Fibroblast of villous mesenchyme (primary cell): ENCODE data around the gene SIAH3. TPM values are rescaled to one million over a fixed set of nuclear protein-coding genes. Genes with fewer than 3 reads are reported as not detected.
A peak's percentile ranks its signal among the peaks of the same experiment; 100 is the strongest.

Source experiments
- DNase-seq: peaks from one replicate; pipeline ENCODE4 v3.0.0-alpha.2; 2010; ENCODE audit warnings: low read depth
- H3K4me3 ChIP-seq: 2 replicates; pipeline ENCODE4 v1.5.1; 2011; ENCODE audit warnings: low read depth, mild to moderate bottlenecking, low read length
- total RNA-seq: library from RNA; depleted of rRNA; stranded (reverse); fragments of >200 nt; gene quantifications from 2 replicates; pipeline ENCODE4 v1.2.3, GENCODE V29; 2012
- TF ChIP-seq, protein P1 (sequence below): IDR thresholded peaks from 2 replicates; pipeline ENCODE4 v1.5.1; 2012; ENCODE audit warnings: low read depth, mild to moderate bottlenecking, low read length; ENCODE audit not compliant: insufficient read depth

SIAH3 gene
- total RNA-seq, 1 donor: under 0.01 TPM

DNA sequence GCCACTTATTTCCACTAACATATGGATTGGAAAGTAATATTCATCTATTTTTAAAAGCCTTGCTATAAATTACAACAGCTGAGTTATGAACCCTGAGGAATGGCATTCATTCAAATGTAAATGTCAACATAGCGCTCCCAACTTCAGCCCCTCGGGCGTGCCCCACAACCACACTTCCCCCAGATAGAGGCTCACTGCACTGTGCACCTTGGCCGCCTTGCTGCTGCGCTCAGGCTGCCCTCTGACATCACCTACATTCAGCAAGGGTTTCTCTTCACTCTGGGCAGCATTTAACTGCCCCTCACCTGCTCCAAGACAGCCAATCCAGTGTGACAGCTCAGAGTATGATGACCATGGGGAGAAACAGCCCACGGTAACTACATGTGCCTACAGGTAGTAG, 35.1 kb downstream of the SIAH3 start:
- TF ChIP-seq, protein P1, sequence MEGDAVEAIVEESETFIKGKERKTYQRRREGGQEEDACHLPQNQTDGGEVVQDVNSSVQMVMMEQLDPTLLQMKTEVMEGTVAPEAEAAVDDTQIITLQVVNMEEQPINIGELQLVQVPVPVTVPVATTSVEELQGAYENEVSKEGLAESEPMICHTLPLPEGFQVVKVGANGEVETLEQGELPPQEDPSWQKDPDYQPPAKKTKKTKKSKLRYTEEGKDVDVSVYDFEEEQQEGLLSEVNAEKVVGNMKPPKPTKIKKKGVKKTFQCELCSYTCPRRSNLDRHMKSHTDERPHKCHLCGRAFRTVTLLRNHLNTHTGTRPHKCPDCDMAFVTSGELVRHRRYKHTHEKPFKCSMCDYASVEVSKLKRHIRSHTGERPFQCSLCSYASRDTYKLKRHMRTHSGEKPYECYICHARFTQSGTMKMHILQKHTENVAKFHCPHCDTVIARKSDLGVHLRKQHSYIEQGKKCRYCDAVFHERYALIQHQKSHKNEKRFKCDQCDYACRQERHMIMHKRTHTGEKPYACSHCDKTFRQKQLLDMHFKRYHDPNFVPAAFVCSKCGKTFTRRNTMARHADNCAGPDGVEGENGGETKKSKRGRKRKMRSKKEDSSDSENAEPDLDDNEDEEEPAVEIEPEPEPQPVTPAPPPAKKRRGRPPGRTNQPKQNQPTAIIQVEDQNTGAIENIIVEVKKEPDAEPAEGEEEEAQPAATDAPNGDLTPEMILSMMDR: no peak
- H3K4me3 ChIP-seq: no peak overlapping the region
- no peak for DNase-seq

DNA sequence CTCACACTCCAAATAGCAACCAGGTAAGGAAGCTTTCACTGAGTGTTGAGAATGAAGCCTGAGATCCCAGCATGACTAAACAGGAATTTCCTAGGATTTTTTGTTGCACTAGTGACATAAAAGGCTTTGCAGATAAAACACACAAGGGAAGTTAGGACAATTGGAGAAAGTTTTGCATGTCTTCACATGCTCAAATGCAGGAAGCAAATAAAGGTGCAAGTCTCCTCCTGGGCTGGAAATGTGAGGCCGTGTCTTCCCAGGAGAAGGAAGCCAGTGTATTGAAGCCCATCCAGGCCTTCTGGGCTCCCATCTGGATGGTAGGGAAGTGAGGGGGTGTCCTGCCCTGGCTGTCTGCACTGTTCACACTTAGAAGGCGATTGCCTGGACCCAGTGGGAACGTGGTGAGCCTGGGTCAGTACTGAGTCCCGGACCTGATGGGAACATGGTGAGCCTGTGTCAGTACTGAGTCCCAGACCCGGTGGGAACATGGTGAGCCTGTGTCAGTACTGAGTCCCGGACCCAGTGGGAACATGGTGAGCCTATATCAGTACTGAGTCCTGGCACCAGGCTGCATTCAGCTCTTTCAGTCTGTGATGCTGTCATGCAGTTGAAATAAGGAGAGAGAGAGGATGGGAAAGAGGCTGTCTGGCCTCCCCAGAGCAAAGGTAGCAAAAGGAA, 38.7 kb downstream of the SIAH3 start:
- DNase-seq: no peak
- H3K4me3 ChIP-seq: no peak overlapping the region
- TF ChIP-seq, protein P1: no peak

DNA sequence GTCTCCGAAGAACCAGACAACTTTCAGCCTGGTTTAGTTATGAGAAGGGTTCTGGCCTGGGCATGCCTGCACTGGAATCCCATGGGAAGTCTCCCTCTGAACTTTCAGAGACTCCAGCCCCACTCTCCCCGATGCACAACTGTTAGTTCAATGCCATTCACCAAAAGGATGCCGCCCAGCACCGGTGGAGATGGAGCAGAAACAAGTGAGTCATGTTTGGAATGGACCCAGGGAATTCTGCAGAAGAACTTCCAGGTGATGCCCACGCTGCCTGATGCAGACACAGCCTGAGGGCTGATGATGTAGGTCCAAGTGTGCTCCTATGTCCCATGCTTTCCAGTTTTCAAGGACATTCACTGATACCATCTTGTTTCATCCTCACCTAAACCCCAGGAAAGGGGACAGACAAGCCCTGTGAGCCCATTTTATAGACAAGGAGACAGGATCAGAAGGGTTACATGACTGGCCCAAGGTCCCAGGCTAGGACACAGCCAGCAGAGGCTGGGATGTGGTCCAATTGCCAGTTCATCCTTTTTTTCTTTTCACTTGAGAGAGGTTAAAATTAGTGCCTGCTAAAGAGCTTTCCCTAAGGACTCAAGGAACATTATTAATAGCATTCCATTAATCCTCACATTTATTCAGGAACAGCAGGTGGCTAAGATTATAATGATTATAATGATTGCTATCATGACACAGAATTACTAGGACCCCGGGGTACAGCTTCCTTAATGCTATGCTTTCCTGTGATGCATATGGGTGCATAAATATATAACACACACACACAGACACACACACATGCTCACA, 39.5 kb downstream of the SIAH3 start:
- H3K4me3 ChIP-seq: no peak overlapping the region
- no peak for DNase-seq

DNA sequence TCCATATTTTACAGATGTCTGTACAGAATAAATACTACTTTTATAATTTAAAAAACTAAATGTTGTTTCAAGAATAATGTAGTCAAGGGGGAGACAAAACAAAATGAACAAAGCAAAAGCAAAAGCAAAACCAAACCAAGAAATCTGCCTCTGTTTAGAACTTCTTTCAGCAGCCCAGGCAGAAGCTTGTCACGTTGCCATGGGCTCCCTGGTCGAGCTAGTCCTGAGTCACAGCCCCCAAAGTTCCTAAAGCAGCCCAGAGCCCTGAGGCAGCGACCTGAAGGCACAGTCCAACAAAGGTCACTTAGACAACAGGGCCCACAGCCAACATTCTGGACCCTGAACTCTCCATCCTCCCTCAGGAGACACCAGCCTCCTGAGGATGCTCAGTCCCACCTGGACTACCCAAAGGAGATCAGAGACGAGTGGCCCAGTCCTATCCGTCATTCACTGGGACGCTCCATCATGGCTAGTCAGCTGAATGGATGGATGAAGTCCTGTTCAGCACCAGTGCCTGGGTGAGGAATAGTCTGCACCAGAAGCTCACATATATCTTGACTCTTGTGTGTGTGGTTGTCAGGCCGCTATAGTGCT, 41.7 kb downstream of the SIAH3 start:
- no peak overlapping the region for H3K4me3 ChIP-seq
- DNase-seq: no peak
- TF ChIP-seq, protein P1: no peak

More for the DNA sequence above, 39.5 kb downstream of the SIAH3 start:
- TF ChIP-seq, protein P1: no peak

DNA sequence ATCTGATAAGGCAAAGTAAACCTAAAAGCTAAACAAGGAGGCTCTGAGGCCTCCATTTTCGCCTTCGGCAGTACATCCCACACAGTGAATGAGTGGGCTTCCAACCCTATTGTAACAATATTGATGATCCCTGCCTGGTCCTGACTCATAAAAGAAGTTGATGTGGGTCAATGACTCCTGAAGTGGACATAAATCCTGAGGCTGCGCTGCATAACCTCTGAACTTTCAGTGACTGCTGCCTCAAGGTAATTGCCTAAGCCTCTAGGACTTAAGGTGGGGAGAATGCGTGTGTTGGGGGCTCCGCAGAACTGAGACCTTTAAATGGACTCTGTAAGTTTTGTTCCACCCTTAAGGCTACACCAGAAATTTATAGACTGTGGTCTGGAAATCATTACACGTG, 42.6 kb downstream of the SIAH3 start:
- TF ChIP-seq, protein P1: no peak
- no peak for DNase-seq
- no peak overlapping the region for H3K4me3 ChIP-seq

DNA sequence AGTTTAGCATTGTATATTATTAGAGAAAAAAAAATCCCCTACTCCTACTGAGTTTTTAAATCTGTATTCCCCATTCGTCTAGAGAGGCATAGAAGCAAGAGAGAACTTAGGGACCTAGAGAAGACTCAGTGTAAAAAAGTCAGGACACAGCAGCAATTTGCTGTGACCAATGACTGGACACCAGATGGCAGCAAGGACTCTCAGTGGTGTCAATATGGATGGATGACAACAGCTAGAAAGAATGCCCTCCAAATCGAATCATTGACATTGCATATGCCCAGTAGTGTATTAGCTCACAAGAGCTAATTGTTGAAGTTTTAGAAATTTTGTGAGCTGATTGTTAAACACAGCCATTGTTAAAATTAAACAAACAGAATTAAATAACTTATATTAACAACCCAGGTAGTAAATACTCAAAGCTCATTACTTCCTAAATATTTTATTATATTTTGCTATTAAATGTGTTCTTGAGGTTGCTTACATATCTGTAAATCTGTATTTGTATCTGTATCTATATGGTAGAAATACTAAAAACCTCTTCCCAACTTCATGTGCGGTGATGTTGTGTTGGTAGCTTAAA, 43.9 kb downstream of the SIAH3 start:
- H3K4me3 ChIP-seq: no peak overlapping the region
- peak; percentile 41 for DNase-seq
- TF ChIP-seq, protein P1: peak; percentile 55
